ENCODE measurements around the gene E2F3.

DNA sequence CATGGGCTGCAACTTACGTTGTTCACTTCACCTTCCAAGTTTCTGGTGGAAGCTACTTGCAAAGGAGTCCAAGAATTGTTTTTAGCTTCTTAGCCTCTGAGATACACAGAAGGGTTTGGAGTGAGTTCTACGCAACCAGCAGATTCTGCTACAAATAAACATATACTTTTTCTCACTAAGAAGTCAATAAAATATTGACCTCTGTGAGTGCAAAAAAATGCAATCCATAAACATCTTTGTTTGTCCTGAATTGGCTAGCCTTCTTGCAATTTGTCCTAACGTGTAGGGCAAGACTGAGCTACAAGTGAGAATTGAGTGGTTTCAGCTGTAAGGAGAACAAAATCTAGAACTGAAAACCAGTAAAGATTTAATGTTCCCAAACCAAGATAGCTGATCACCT is 26.2 kb upstream of the E2F3 start:
- TF ChIP-seq, protein P1, sequence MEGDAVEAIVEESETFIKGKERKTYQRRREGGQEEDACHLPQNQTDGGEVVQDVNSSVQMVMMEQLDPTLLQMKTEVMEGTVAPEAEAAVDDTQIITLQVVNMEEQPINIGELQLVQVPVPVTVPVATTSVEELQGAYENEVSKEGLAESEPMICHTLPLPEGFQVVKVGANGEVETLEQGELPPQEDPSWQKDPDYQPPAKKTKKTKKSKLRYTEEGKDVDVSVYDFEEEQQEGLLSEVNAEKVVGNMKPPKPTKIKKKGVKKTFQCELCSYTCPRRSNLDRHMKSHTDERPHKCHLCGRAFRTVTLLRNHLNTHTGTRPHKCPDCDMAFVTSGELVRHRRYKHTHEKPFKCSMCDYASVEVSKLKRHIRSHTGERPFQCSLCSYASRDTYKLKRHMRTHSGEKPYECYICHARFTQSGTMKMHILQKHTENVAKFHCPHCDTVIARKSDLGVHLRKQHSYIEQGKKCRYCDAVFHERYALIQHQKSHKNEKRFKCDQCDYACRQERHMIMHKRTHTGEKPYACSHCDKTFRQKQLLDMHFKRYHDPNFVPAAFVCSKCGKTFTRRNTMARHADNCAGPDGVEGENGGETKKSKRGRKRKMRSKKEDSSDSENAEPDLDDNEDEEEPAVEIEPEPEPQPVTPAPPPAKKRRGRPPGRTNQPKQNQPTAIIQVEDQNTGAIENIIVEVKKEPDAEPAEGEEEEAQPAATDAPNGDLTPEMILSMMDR (IDR thresholded peaks at IDR 0.05; ENCODE audit: insufficient read depth, low read depth, low read length) = no peak
- TF ChIP-seq EZH2 (IDR thresholded peaks at IDR 0.05; ENCODE audit: insufficient read depth, low read length) = no peak

Data from astrocyte (in vitro differentiated cells and primary cell).